Inflammatory macrophage (primary cell): ENCODE results near the gene FOXF1.

Experiments used
- DNase-seq, 2 donors: peaks; one replicate each; pipeline ENCODE4 v3.0.0-alpha.2; 2020 to 2022

Gene FOXF1

GRCh38 chr16:86558355-86559193 is 48.2 kb downstream of the FOXF1 start:
- no peak for DNase-seq

- no peak for DNase-seq
Measured at GRCh38 chr16:86559802-86560305, 49.5 kb downstream of the FOXF1 start.

GRCh38 chr16:86562356-86562755 is 52.0 kb downstream of the FOXF1 start:
- DNase-seq, result no peak

GRCh38 chr16:86563469-86564345 is 53.4 kb downstream of the FOXF1 start:
- DNase-seq, result peak; percentile 84 to 90
